ENCODE results near the gene PLA2G2C. TPM values are rescaled to one million over a fixed set of nuclear protein-coding genes. Genes with fewer than 3 reads are reported as not detected.

PLA2G2C gene
- total and polyA plus RNA-seq, 2 donors (not counting 3 experiments of a cell fraction or from before 2014, with no cell fraction given): not detected

DNA sequence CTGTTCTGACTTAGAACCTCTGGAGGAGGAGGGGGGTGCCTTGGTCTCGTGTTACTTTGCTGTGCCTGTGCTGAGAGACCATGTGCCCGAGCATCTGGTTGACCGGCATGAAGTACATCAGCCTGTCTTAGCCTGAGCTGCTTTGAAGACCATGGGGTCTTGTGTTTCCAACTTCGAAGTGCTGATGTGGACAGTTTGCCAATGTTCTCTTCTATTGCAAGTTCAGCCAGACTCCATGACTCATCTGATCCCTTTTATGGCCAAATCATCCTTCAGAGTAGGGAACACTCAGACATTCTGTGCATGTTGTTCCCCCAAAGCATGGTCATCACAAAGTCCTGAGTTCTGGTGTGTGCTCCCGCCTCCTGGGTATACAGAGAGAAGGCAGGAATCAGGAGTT, 6.0 kb upstream of the PLA2G2C start:
- H3K9ac ChIP-seq (replicated peaks; ENCODE audit: extremely low read depth, insufficient read depth, low read length): no peak overlapping the region
- no peaks in the 10 kb centered on the region for H3K4me1 ChIP-seq (ENCODE audit: control insufficient read depth, extremely low read depth, insufficient read depth, low read length)
- no peaks in the 10 kb centered on the region for H3K36me3 ChIP-seq (ENCODE audit: control insufficient read depth in 2 of 2, extremely low read depth in 1 of 2, insufficient read depth in 2 of 2, low read length in 2 of 2)
- TF ChIP-seq GATA2 (IDR thresholded peaks at IDR 0.05; ENCODE audit: insufficient read depth, insufficient read length, low read depth, low read length) (no peak), MAX (IDR thresholded peaks at IDR 0.05; ENCODE audit: insufficient read depth, insufficient read length) (no peak)
- TF ChIP-seq, protein P1, sequence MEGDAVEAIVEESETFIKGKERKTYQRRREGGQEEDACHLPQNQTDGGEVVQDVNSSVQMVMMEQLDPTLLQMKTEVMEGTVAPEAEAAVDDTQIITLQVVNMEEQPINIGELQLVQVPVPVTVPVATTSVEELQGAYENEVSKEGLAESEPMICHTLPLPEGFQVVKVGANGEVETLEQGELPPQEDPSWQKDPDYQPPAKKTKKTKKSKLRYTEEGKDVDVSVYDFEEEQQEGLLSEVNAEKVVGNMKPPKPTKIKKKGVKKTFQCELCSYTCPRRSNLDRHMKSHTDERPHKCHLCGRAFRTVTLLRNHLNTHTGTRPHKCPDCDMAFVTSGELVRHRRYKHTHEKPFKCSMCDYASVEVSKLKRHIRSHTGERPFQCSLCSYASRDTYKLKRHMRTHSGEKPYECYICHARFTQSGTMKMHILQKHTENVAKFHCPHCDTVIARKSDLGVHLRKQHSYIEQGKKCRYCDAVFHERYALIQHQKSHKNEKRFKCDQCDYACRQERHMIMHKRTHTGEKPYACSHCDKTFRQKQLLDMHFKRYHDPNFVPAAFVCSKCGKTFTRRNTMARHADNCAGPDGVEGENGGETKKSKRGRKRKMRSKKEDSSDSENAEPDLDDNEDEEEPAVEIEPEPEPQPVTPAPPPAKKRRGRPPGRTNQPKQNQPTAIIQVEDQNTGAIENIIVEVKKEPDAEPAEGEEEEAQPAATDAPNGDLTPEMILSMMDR (IDR thresholded peaks at IDR 0.05; ENCODE audit: extremely low read depth in 1 of 2, insufficient read depth in 1 of 2, low read depth in 1 of 2, low read length in 2 of 2): no peak
- CTCF ChIA-PET: interaction anchor here (1.1 to 5.3 kb wide), 4 partner anchors 13 to 276 kb away, joined by 5 to 85 read pairs (median 38); no protein-coding TSS in a partner anchor
- no peak for DNase-seq (ENCODE audit: low read depth, low spot score)
- dilution Hi-C loops (cut with MboI; ENCODE audit: extremely low pct_ligation_motif_present, low sequenced_read_pairs) (no loop called here), intact Hi-C loops (cut with micrococcal nuclease) (no loop called here)
- H3K27me3 ChIP-seq (ENCODE audit: control insufficient read depth in 2 of 2, insufficient read depth in 2 of 2, low read length in 2 of 2): peaks cover 2 to 11% of the 10 kb centered on the region in 2 experiments
- no peak overlapping the region for H3K27ac ChIP-seq (ENCODE audit: insufficient read depth, low read depth, low read length)
- no peak for FAIRE-seq
- H3K4me2 ChIP-seq (ENCODE audit: insufficient read depth, low read length): no peak overlapping the region
- H2AFZ ChIP-seq (ENCODE audit: low read depth, low read length): no peak overlapping the region
- no peaks in the 10 kb centered on the region for H3K79me2 ChIP-seq (ENCODE audit: control insufficient read depth, insufficient read depth, low read length)
- BruUV-seq (replicated peaks): no TSS peak
- no peak overlapping the region for H3K4me3 ChIP-seq (replicated peaks in 1 of 3; ENCODE audit: insufficient read depth in 1 of 3, low read depth in 1 of 3, low read length in 3 of 3)
- no peaks in the 10 kb centered on the region for H3K9me1 ChIP-seq (replicated peaks; ENCODE audit: control insufficient read depth, extremely low read depth, insufficient read depth, low read length)
- no peaks in the 10 kb centered on the region for H4K20me1 ChIP-seq (replicated peaks; ENCODE audit: control insufficient read depth, extremely low read depth, insufficient read depth, low read length)
- no peaks in the 10 kb centered on the region for H3K9me3 ChIP-seq (replicated peaks; ENCODE audit: control insufficient read depth, insufficient read depth, low read length)
- POLR2A ChIA-PET: no interaction called here

GRCh38 chr1:20191266-20191825, 5.0 kb upstream of the PLA2G2C start:
- Histone ChIP-seq H3K4me1 (ENCODE audit: control insufficient read depth, extremely low read depth, insufficient read depth, low read length) (no peaks in the 10 kb centered on the region), H3K27ac (ENCODE audit: insufficient read depth, low read depth, low read length) (no peak overlapping the region), H3K27me3 (ENCODE audit: control insufficient read depth in 2 of 2, insufficient read depth in 2 of 2, low read length in 2 of 2) (peaks cover 5 to 21% of the 10 kb centered on the region in 2 experiments), H4K20me1 (replicated peaks; ENCODE audit: control insufficient read depth, extremely low read depth, insufficient read depth, low read length) (no peaks in the 10 kb centered on the region), H3K9me3 (replicated peaks; ENCODE audit: control insufficient read depth, insufficient read depth, low read length) (no peaks in the 10 kb centered on the region), H3K9me1 (replicated peaks; ENCODE audit: control insufficient read depth, extremely low read depth, insufficient read depth, low read length) (no peaks in the 10 kb centered on the region), H3K9ac (replicated peaks; ENCODE audit: extremely low read depth, insufficient read depth, low read length) (no peak overlapping the region), H3K4me3 (replicated peaks in 1 of 3; ENCODE audit: insufficient read depth in 1 of 3, low read depth in 1 of 3, low read length in 3 of 3) (no peak overlapping the region), H3K79me2 (ENCODE audit: control insufficient read depth, insufficient read depth, low read length) (no peaks in the 10 kb centered on the region), H3K36me3 (ENCODE audit: control insufficient read depth in 2 of 2, extremely low read depth in 1 of 2, insufficient read depth in 2 of 2, low read length in 2 of 2) (no peaks in the 10 kb centered on the region), H3K4me2 (ENCODE audit: insufficient read depth, low read length) (no peak overlapping the region), H2AFZ (ENCODE audit: low read depth, low read length) (no peak overlapping the region)
- FAIRE-seq (no peak), DNase-seq (ENCODE audit: low read depth, low spot score) (no peak)
- intact Hi-C loops (cut with micrococcal nuclease) (no loop called here), dilution Hi-C loops (cut with MboI; ENCODE audit: extremely low pct_ligation_motif_present, low sequenced_read_pairs) (no loop called here)
- BruUV-seq (replicated peaks): no TSS peak
- TF ChIP-seq JUN (IDR thresholded peaks at IDR 0.05; ENCODE audit: borderline replicate concordance, insufficient read depth, insufficient read length, low read depth): no peak
- no peak for TF ChIP-seq POLR2AphosphoS5 (IDR thresholded peaks at IDR 0.05; ENCODE audit: insufficient read depth, low read depth, low read length)
- no peak for TF ChIP-seq POLR2A (IDR thresholded peaks at IDR 0.05; ENCODE audit: low read depth, low read length)
- no peak for TF ChIP-seq MAX (IDR thresholded peaks at IDR 0.05; ENCODE audit: insufficient read depth, insufficient read length)
- no peak for TF ChIP-seq FOS (IDR thresholded peaks at IDR 0.05; ENCODE audit: borderline replicate concordance, insufficient read depth, low read length)
- TF ChIP-seq MYC (IDR thresholded peaks at IDR 0.05; ENCODE audit: low read depth, low read length): no peak
- TF ChIP-seq, protein P1 (IDR thresholded peaks at IDR 0.05; ENCODE audit: extremely low read depth in 1 of 2, insufficient read depth in 1 of 2, low read depth in 1 of 2, low read length in 2 of 2): no peak
- TF ChIP-seq EZH2 (IDR thresholded peaks at IDR 0.05; ENCODE audit: borderline replicate concordance, low read depth, low read length, severe bottlenecking): no peak
- POLR2A ChIA-PET: no interaction called here
- CTCF ChIA-PET: interaction anchor here (2.4 kb wide), 1 partner anchor 12 kb away, joined by 10 read pairs; no protein-coding TSS in a partner anchor

All from endothelial cell of umbilical vein (primary cell).